CD14-positive monocyte (primary cell): ENCODE results near the gene ARL5C. TPM values are rescaled to one million over a fixed set of nuclear protein-coding genes. Genes with fewer than 3 reads are reported as not detected.

Source experiments
- DNase-seq, 3 donors: peaks; one replicate each; pipeline ENCODE4 v3.0.0-alpha.2; 2011 to 2022
- H2AFZ ChIP-seq: 2 replicates; pipeline ENCODE4 v1.6.0; 2012; ENCODE audit warnings: mild to moderate bottlenecking, low read depth, low read length, inconsistent platforms; ENCODE audit not compliant: insufficient read depth, poor library complexity, severe bottlenecking
- H3K27ac ChIP-seq, 2 donors: 1 replicate in 1 of 2; 2 replicates in 1 of 2; pipeline ENCODE4 v1.5.1; 2012 to 2013; ENCODE audit warnings: low read length in 2 of 2, control low read depth in 1 of 2, inconsistent platforms in 1 of 2, low read depth in 1 of 2, mild to moderate bottlenecking in 1 of 2
- H3K27me3 ChIP-seq, 2 donors: one replicate each; pipeline versions ENCODE4 v1.6.0 to v1.6.1; 2011 to 2013; ENCODE audit warnings: low read length in 2 of 2; ENCODE audit not compliant: control insufficient read depth in 2 of 2, insufficient read depth in 2 of 2
- H3K36me3 ChIP-seq, 2 donors: replicated peaks in 1 of 2; 1 replicate in 1 of 2; 2 replicates in 1 of 2; pipeline versions ENCODE4 v1.5.1 to v1.6.1; 2012 to 2013; ENCODE audit warnings: low read length in 2 of 2, control low read depth in 1 of 2, inconsistent platforms in 1 of 2, mild to moderate bottlenecking in 1 of 2; ENCODE audit not compliant: insufficient read depth in 2 of 2, control insufficient read depth in 1 of 2
- H3K4me1 ChIP-seq, 2 donors: 1 replicate in 1 of 2; 2 replicates in 1 of 2; pipeline versions ENCODE4 v1.5.1 to v1.6.1; 2012 to 2013; ENCODE audit warnings: low read length in 2 of 2, control low read depth in 1 of 2, inconsistent platforms in 1 of 2, mild to moderate bottlenecking in 1 of 2, moderate library complexity in 1 of 2; ENCODE audit not compliant: insufficient read depth in 2 of 2, control insufficient read depth in 1 of 2
- H3K4me2 ChIP-seq: replicated peaks from 2 replicates; pipeline ENCODE3; 2012; ENCODE audit warnings: low read length, moderate library complexity, mild to moderate bottlenecking; ENCODE audit not compliant: poor library complexity, severe bottlenecking; ENCODE audit errors: extremely low read depth
- H3K4me3 ChIP-seq, 3 experiments: fragments of 200-600 bp in 1 of 3; sonication (generic) in 1 of 3; replicated peaks in 1 of 3; 1 replicate in 2 of 3; 2 replicates in 1 of 3; pipeline ENCODE4 v1.5.1; 2011 to 2013; ENCODE audit warnings: low read length in 3 of 3, mild to moderate bottlenecking in 3 of 3, control low read depth in 2 of 3, low read depth in 2 of 3, inconsistent platforms in 1 of 3, moderate library complexity in 1 of 3
- H3K79me2 ChIP-seq: 2 replicates; pipeline ENCODE4 v1.6.0; 2012; ENCODE audit warnings: mild to moderate bottlenecking, control low read depth, inconsistent platforms, low read length, moderate library complexity; ENCODE audit not compliant: insufficient read depth
- H3K9ac ChIP-seq: 2 replicates; pipeline ENCODE4 v1.6.0; 2017; ENCODE audit warnings: low read length, mild to moderate bottlenecking; ENCODE audit not compliant: insufficient read depth, poor library complexity, severe bottlenecking
- H3K9me3 ChIP-seq, 2 donors: replicated peaks in 1 of 2; 1 replicate in 1 of 2; 2 replicates in 1 of 2; pipeline versions ENCODE4 v1.5.1 to v1.6.1; 2012 to 2013; ENCODE audit warnings: low read length in 2 of 2, control low read depth in 1 of 2; ENCODE audit not compliant: control insufficient read depth in 1 of 2, insufficient read depth in 1 of 2
- H4K20me1 ChIP-seq: 2 replicates; pipeline ENCODE4 v1.6.0; 2012; ENCODE audit warnings: mild to moderate bottlenecking, low read length, control low read depth, moderate library complexity; ENCODE audit not compliant: insufficient read depth
- H3K27ac Mint-ChIP-seq, 7 donors: one replicate each; pipeline ENCODE4 v1.8.0; 2020; ENCODE audit warnings: mild to moderate bottlenecking in 7 of 7, mixed read lengths in 7 of 7, moderate library complexity in 6 of 7, inconsistent platforms in 2 of 7
- H3K27me3 Mint-ChIP-seq, 3 donors: one replicate each; pipeline ENCODE4 v1.8.0; 2021 to 2022; ENCODE audit warnings: low read depth in 3 of 3, mild to moderate bottlenecking in 3 of 3, mixed read lengths in 3 of 3, moderate library complexity in 3 of 3, inconsistent platforms in 1 of 3
- H3K36me3 Mint-ChIP-seq, 2 donors: one replicate each; pipeline ENCODE4 v1.8.0; 2020; ENCODE audit warnings: mixed read lengths in 2 of 2, inconsistent platforms in 1 of 2, mild to moderate bottlenecking in 1 of 2
- H3K4me1 Mint-ChIP-seq: one replicate; pipeline ENCODE4 v1.8.0; 2020; ENCODE audit warnings: mild to moderate bottlenecking, mixed read lengths
- H3K4me3 Mint-ChIP-seq, 2 donors: one replicate each; pipeline ENCODE4 v1.8.0; 2020; ENCODE audit warnings: mild to moderate bottlenecking in 2 of 2, mixed read lengths in 2 of 2, moderate library complexity in 1 of 2
- H3K9me3 Mint-ChIP-seq, 7 donors: one replicate each; pipeline ENCODE4 v1.8.0; 2020 to 2022; ENCODE audit warnings: mixed read lengths in 7 of 7, mild to moderate bottlenecking in 6 of 7, moderate library complexity in 6 of 7, inconsistent platforms in 2 of 7
- WGBS: methylation state at CpG from one replicate; pipeline ENCODE4 v1.1.5; 2013; ENCODE audit warnings: missing lambda C conversion rate; ENCODE audit not compliant: insufficient coverage; 5-methylcytosine and 5-hydroxymethylcytosine counted together
- intact Hi-C, 2 donors: fragments of 100-400 bp; cut with micrococcal nuclease; formaldehyde crosslinking; loops; one replicate each; pipeline versions ENCODE4 v1.15.0 to v1.15.1; 2023
- polyA plus RNA-seq, 3 donors: library from polyadenylated mRNA; depleted of rRNA in 1 of 3; unstranded in 2 of 3; stranded (reverse) in 1 of 3; fragments of 300-500 nt in 2 of 3; fragments of >200 nt in 1 of 3; fragmentation: Illumina TruSeq in 2 of 3; gene quantifications; 1 replicate in 2 of 3; 2 replicates in 1 of 3; pipeline ENCODE4 v1.2.3, GENCODE V29; 2012 to 2021
- TF ChIP-seq, protein P1 (sequence below): fragments of 200-600 bp; IDR thresholded peaks from one replicate; pipeline ENCODE4 v1.8.0; 2022; ENCODE audit warnings: antibody characterized with exemption, mild to moderate bottlenecking

Gene ARL5C
- polyA plus RNA-seq, 3 donors, result 0.04 TPM; not detected in 2

DNA sequence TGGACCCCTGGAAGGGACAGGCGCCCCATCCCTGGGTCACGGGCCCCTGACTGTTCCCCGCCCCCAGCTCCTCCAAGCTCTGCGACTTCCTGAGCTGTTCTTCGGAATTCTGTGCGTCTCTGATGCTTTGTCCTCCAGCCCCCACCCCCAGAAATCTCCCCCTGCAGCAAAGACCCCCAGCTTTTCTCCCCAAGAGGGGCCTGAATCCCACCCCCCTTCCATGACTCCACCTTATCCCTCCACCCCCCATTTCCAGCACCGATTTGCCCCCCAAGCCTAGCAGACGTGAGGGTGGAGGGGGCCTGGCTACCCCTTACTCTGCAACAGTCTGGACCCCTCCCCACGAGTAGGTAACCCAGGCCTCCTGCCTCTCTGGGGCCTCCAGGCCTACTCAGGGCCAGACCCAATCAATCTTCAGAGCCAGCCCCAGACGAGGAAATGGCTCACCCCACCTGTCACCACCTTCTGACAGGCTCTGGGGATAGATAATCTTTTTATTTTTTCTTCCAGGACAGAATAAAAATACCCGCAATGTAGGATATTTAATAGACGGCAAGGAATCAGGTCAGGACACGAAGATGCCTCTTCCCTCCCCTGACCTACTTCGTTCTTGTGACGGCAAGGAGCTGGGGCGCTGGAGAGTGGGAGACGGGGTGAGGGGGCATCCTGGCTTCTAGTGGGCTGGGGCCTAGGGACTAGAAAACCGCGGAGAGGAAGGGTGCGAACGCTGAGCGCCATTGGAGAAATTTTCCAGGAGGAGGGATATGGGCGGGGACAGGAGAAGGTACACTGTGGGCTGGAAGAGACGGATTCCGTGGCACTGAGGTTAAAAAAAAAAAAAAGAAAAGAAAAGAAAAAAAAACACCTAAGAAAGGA, 13.8 kb downstream of the ARL5C start:
- Mint-ChIP-seq H3K9me3 (peaks cover 0 to 17% (median 9%) of the 10 kb centered on the region in 7 donors), H3K27me3 (peaks cover 43 to 50% (median 49%) of the 10 kb centered on the region in 3 donors), H3K36me3 (peaks cover 3 to 11% of the 10 kb centered on the region in 2 donors), H3K4me3 (peak overlapping the region; percentile 99 to 100), H3K4me1 (peaks cover 37% of the 10 kb centered on the region), H3K27ac (peak overlapping the region in 2 of 7 donors; percentile 45 to 94)
- peak overlapping the region in 1 of 3 experiments; percentile 100 for H3K4me3 ChIP-seq
- peaks cover 0 to 7% of the 10 kb centered on the region in 2 donors for H3K9me3 ChIP-seq
- H3K27me3 ChIP-seq, result peaks cover 23 to 37% of the 10 kb centered on the region in 2 donors
- peaks cover 32 to 44% of the 10 kb centered on the region in 2 donors for H3K4me1 ChIP-seq
- no peak for DNase-seq
- TF ChIP-seq, protein P1, sequence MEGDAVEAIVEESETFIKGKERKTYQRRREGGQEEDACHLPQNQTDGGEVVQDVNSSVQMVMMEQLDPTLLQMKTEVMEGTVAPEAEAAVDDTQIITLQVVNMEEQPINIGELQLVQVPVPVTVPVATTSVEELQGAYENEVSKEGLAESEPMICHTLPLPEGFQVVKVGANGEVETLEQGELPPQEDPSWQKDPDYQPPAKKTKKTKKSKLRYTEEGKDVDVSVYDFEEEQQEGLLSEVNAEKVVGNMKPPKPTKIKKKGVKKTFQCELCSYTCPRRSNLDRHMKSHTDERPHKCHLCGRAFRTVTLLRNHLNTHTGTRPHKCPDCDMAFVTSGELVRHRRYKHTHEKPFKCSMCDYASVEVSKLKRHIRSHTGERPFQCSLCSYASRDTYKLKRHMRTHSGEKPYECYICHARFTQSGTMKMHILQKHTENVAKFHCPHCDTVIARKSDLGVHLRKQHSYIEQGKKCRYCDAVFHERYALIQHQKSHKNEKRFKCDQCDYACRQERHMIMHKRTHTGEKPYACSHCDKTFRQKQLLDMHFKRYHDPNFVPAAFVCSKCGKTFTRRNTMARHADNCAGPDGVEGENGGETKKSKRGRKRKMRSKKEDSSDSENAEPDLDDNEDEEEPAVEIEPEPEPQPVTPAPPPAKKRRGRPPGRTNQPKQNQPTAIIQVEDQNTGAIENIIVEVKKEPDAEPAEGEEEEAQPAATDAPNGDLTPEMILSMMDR, result no peak
- intact Hi-C loops, result loop anchor here (5.0 to 10.0 kb wide), 3 partner anchors 170 to 277 kb away; partner anchors contain the start of genes FBXO47 (in 1 of the 2) and LASP1 (in 1 of the 2)
- 6% methylated on average over 6 of the region's 25 CpGs for WGBS
- no peaks in the 10 kb centered on the region for H3K36me3 ChIP-seq
- no peaks in the 10 kb centered on the region for H3K79me2 ChIP-seq
- peak overlapping the region; percentile 63 for H3K9ac ChIP-seq
- no peak overlapping the region for H3K27ac ChIP-seq
- peak overlapping the region; percentile 90 for H2AFZ ChIP-seq
- H3K4me2 ChIP-seq, result peak overlapping the region; percentile 85
- no peaks in the 10 kb centered on the region for H4K20me1 ChIP-seq

DNA sequence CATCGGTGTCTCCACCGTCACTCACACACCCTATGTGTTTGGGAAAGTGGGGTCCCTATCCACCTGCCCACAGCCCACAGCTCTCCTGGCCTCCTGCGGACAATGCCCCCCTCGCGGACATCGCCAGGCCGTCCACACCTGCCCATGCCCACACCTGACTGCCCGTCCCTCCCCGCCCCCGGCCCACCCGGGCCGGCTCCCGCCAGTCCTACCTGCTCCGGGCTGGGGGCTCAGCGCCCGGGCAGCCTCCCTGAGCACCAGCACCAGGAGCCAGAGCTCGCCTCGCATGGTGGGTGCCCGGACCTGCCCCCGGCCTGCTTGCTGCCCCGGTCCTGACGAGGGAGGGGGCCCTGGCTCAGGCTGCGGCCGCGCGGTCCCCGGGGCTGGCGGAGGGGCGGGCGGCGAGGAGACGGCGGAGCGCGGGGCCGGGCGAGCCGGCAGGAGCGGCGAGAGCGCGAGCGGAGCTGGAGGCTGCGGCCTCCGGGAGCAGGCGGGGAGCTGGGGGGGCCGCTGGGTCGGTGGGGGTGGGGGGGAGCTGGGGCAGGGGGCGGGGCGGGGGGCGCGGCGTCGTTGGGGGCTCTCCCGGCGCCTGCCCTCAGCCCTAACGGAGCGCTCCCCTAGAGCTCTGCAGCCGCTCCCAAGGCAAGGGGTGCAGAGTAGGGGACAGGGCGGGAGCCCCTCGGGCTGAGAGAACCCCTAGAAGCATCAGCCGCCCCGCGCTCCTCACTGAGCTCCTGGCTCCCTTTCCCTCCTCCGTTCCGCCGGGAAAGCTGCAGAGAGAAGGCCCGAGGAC, 14.6 kb downstream of the ARL5C start, which contains the start of gene PLXDC1:
PLXDC1 (minus strand) TSS at position 488 of the 793 bp plus-strand sequence; CDS start at position 288, 200 bp downstream.
- no peak within 1 kb of the TSS for H3K27ac ChIP-seq
- TF ChIP-seq, protein P1, result no peak
- no peaks in the 10 kb centered on the region for H4K20me1 ChIP-seq
- H3K4me3 ChIP-seq, result peak within 1 kb of the TSS in 1 of 3 experiments; percentile 100
- H3K36me3 ChIP-seq, result no peaks in the 10 kb centered on the region
- H3K4me2 ChIP-seq, result peak within 1 kb of the TSS; percentile 85
- DNase-seq, result no peak
- H3K4me1 ChIP-seq, result peaks cover 32 to 44% of the 10 kb centered on the region in 2 donors
- peaks cover 0 to 7% of the 10 kb centered on the region in 2 donors for H3K9me3 ChIP-seq
- Mint-ChIP-seq H3K4me3 (peak within 1 kb of the TSS; percentile 99 to 100), H3K4me1 (peaks cover 38% of the 10 kb centered on the region), H3K36me3 (peaks cover 3 to 8% of the 10 kb centered on the region in 2 donors), H3K9me3 (peaks cover 0 to 17% (median 9%) of the 10 kb centered on the region in 7 donors), H3K27me3 (peaks cover 45 to 53% (median 52%) of the 10 kb centered on the region in 3 donors), H3K27ac (peak within 1 kb of the TSS in 1 of 7 donors; percentile 45)
- no peaks in the 10 kb centered on the region for H3K79me2 ChIP-seq
- H3K9ac ChIP-seq, result no peak within 1 kb of the TSS
- intact Hi-C loops, result loop anchor here (5.0 to 10.0 kb wide), 3 partner anchors 169 to 277 kb away; partner anchors contain the start of genes FBXO47 (in 1 of the 2) and LASP1 (in 1 of the 2)
- WGBS, result under 1% methylated on average over 38 of the region's 68 CpGs
- H2AFZ ChIP-seq, result no peak within 1 kb of the TSS
- H3K27me3 ChIP-seq, result peaks cover 23 to 37% of the 10 kb centered on the region in 2 donors
